HEK293 (cell line): ENCODE results near the gene CDH26.
A peak's percentile ranks its signal among the peaks of the same experiment; 100 is the strongest.

ENCODE experiments used
- CTCF ChIA-PET: fragments of 350-600 bp; formaldehyde crosslinking; extraction: SDS; loops from one replicate; lab custom pipeline; 2021; ENCODE audit warnings: antibody characterized with exemption; lab: Yijun Ruan, JAX
- POLR2A ChIA-PET: fragments of 300-600 bp; formaldehyde crosslinking; extraction: SDS; loops from one replicate; lab custom pipeline; 2020; ENCODE audit warnings: antibody characterized with exemption, inconsistent platforms; lab: Yijun Ruan, JAX
- H3K27ac ChIP-seq: fragments of 200-500 bp; sonication (Bioruptor generic); 2 replicates; pipeline ENCODE4 v1.5.1; 2014; ENCODE audit warnings: low read depth, low read length, control low read depth, inconsistent platforms; ENCODE audit errors: extremely low read depth
- H3K36me3 ChIP-seq, 2 experiments: fragments of 200-500 bp in 1 of 2; sonication (Bioruptor generic) in 1 of 2; 1 replicate in 1 of 2; 2 replicates in 1 of 2; pipeline ENCODE4 v1.5.1; 2014 to 2017; ENCODE audit warnings: inconsistent platforms in 2 of 2, low read length in 2 of 2; ENCODE audit not compliant: control insufficient read depth in 2 of 2, insufficient read depth in 1 of 2
- H3K4me1 ChIP-seq: fragments of 200-500 bp; sonication (Bioruptor generic); 2 replicates; pipeline ENCODE4 v1.5.1; 2014; ENCODE audit warnings: mild to moderate bottlenecking, low read length, inconsistent platforms; ENCODE audit not compliant: control insufficient read depth, insufficient read depth
- H3K4me3 ChIP-seq: 2 replicates; pipeline ENCODE4 v1.5.1; 2011; ENCODE audit warnings: low read depth, mild to moderate bottlenecking, control low read depth, low read length, moderate library complexity
- H3K9me3 ChIP-seq: fragments of 200-500 bp; sonication (Bioruptor generic); 2 replicates; pipeline ENCODE4 v1.5.1; 2014; ENCODE audit warnings: low read depth, low read length, inconsistent platforms; ENCODE audit not compliant: control insufficient read depth, insufficient read depth
- FEZF1 ChIP-seq: fragments of 450-650 bp; formaldehyde crosslinking; IDR thresholded peaks from 2 replicates; pipeline ENCODE4 v1.5.1; 2016; ENCODE audit warnings: missing biosample characterization, missing genetic modification characterization
- HOXC10 ChIP-seq: sonication (generic); formaldehyde crosslinking; IDR thresholded peaks from 2 replicates; pipeline ENCODE4 v1.8.1; 2023; ENCODE audit warnings: mild to moderate bottlenecking, missing genetic modification reagents
- KLF9 ChIP-seq: fragments of 450-650 bp; formaldehyde crosslinking; IDR thresholded peaks from 2 replicates; pipeline ENCODE4 v1.5.1; 2016; ENCODE audit warnings: missing biosample characterization, missing genetic modification characterization, low read depth
- MZF1 ChIP-seq: fragments of 450-650 bp; formaldehyde crosslinking; IDR thresholded peaks from 2 replicates; pipeline ENCODE4 v1.5.1; 2017; ENCODE audit warnings: missing biosample characterization, missing genetic modification characterization, borderline replicate concordance
- OSR2 ChIP-seq: fragments of 450-650 bp; formaldehyde crosslinking; IDR thresholded peaks from 2 replicates; pipeline ENCODE4 v1.5.1; 2016; ENCODE audit warnings: missing biosample characterization, missing genetic modification characterization
- PRDM1 ChIP-seq: fragments of 450-650 bp; formaldehyde crosslinking; IDR thresholded peaks from 2 replicates; pipeline ENCODE4; 2016; ENCODE audit warnings: missing biosample characterization, missing genetic modification characterization
- PRDM10 ChIP-seq: fragments of 450-650 bp; formaldehyde crosslinking; IDR thresholded peaks from 2 replicates; pipeline ENCODE4 v1.5.1; 2016; ENCODE audit warnings: missing biosample characterization, missing genetic modification characterization
- SCRT1 ChIP-seq: fragments of 450-650 bp; formaldehyde crosslinking; IDR thresholded peaks from 2 replicates; pipeline ENCODE4 v1.5.1; 2016; ENCODE audit warnings: missing biosample characterization, missing genetic modification characterization, borderline replicate concordance
- ZBTB44 ChIP-seq: fragments of 450-650 bp; IDR thresholded peaks from 2 replicates; pipeline ENCODE4 v1.5.1; 2018; ENCODE audit warnings: missing biosample characterization, mild to moderate bottlenecking, missing genetic modification characterization
- ZBTB48 ChIP-seq: fragments of 450-650 bp; formaldehyde crosslinking; IDR thresholded peaks from 2 replicates; pipeline ENCODE4 v1.5.1; 2016; ENCODE audit warnings: missing biosample characterization, missing genetic modification characterization
- ZBTB8A ChIP-seq: fragments of 450-650 bp; formaldehyde crosslinking; IDR thresholded peaks from 2 replicates; pipeline ENCODE4 v1.5.1; 2016; ENCODE audit warnings: missing biosample characterization, missing genetic modification characterization
- ZFHX2 ChIP-seq: fragments of 450-650 bp; formaldehyde crosslinking; conservative IDR thresholded peaks from 2 replicates; pipeline ENCODE4 v1.5.1; 2016; ENCODE audit warnings: missing biosample characterization, missing genetic modification characterization
- ZNF133 ChIP-seq: fragments of 450-650 bp; formaldehyde crosslinking; IDR thresholded peaks from 2 replicates; pipeline ENCODE4 v1.5.1; 2016; ENCODE audit warnings: missing biosample characterization, missing genetic modification characterization
- ZNF138 ChIP-seq: fragments of 450-650 bp; formaldehyde crosslinking; IDR thresholded peaks from 2 replicates; pipeline ENCODE4 v1.5.1; 2016; ENCODE audit warnings: missing biosample characterization, missing genetic modification characterization, borderline replicate concordance
- ZNF19 ChIP-seq: fragments of 450-650 bp; formaldehyde crosslinking; IDR thresholded peaks from 2 replicates; pipeline ENCODE4; 2016; ENCODE audit warnings: missing biosample characterization, missing genetic modification characterization, low read depth
- ZNF24 ChIP-seq: fragments of 450-650 bp; formaldehyde crosslinking; IDR thresholded peaks from 2 replicates; pipeline ENCODE4 v1.5.1; 2016; ENCODE audit warnings: missing biosample characterization, missing genetic modification characterization
- ZNF366 ChIP-seq: fragments of 450-650 bp; formaldehyde crosslinking; conservative IDR thresholded peaks from 2 replicates; pipeline ENCODE4 v1.5.1; 2016; ENCODE audit warnings: missing biosample characterization, missing genetic modification characterization
- ZNF391 ChIP-seq: fragments of 450-650 bp; formaldehyde crosslinking; IDR thresholded peaks from 2 replicates; pipeline ENCODE4 v1.5.1; 2016; ENCODE audit warnings: low read depth, missing biosample characterization, missing genetic modification characterization, borderline replicate concordance
- ZNF404 ChIP-seq: fragments of 450-650 bp; formaldehyde crosslinking; IDR thresholded peaks from 2 replicates; pipeline ENCODE4 v1.5.1; 2017; ENCODE audit warnings: missing biosample characterization, missing genetic modification characterization
- ZNF433 ChIP-seq: fragments of 450-650 bp; formaldehyde crosslinking; IDR thresholded peaks from 2 replicates; pipeline ENCODE4 v1.5.1; 2016; ENCODE audit warnings: missing biosample characterization, missing genetic modification characterization, low read depth
- ZNF488 ChIP-seq: fragments of 450-650 bp; formaldehyde crosslinking; IDR thresholded peaks from 2 replicates; pipeline ENCODE4 v1.5.1; 2016; ENCODE audit warnings: missing biosample characterization, missing genetic modification characterization
- ZNF513 ChIP-seq: fragments of 450-650 bp; IDR thresholded peaks from 2 replicates; pipeline ENCODE4 v1.5.1; 2018; ENCODE audit warnings: missing biosample characterization, missing genetic modification characterization
- ZNF544 ChIP-seq: fragments of 450-650 bp; formaldehyde crosslinking; IDR thresholded peaks from 2 replicates; pipeline ENCODE4 v1.5.0; 2017; ENCODE audit warnings: missing biosample characterization, missing genetic modification characterization
- ZNF571 ChIP-seq: fragments of 450-650 bp; formaldehyde crosslinking; IDR thresholded peaks from 2 replicates; pipeline ENCODE4 v1.5.0; 2017; ENCODE audit warnings: missing biosample characterization, missing genetic modification characterization
- ZNF639 ChIP-seq: fragments of 450-650 bp; formaldehyde crosslinking; IDR thresholded peaks from 2 replicates; pipeline ENCODE4 v1.5.1; 2016; ENCODE audit warnings: missing biosample characterization, missing genetic modification characterization
- ZNF660 ChIP-seq: fragments of 450-650 bp; IDR thresholded peaks from 2 replicates; pipeline ENCODE4 v1.5.1; 2018; ENCODE audit warnings: missing biosample characterization, mild to moderate bottlenecking, missing genetic modification characterization
- ZNF664 ChIP-seq: fragments of 450-650 bp; formaldehyde crosslinking; IDR thresholded peaks from 2 replicates; pipeline ENCODE4 v1.5.1; 2016; ENCODE audit warnings: missing biosample characterization, missing genetic modification characterization
- ZNF747 ChIP-seq: fragments of 450-650 bp; formaldehyde crosslinking; IDR thresholded peaks from 2 replicates; pipeline ENCODE4 v1.5.1; 2016; ENCODE audit warnings: missing biosample characterization, missing genetic modification characterization
- ZXDB ChIP-seq: fragments of 450-650 bp; formaldehyde crosslinking; IDR thresholded peaks from 2 replicates; pipeline ENCODE4 v1.5.1; 2016; ENCODE audit warnings: missing biosample characterization, missing genetic modification characterization

CDH26 gene

GRCh38 chr20:60011512-60012507 is 53.6 kb downstream of the CDH26 start:
- no peaks in the 10 kb centered on the region for H3K36me3 ChIP-seq
- POLR2A ChIA-PET: interaction anchor here (0.6 kb wide), 1 partner anchor 432 kb away, joined by 3 read pairs; no protein-coding TSS in a partner anchor
- peaks cover 13% of the 10 kb centered on the region for H3K4me1 ChIP-seq
- no peak overlapping the region for H3K4me3 ChIP-seq
- no peaks in the 10 kb centered on the region for H3K9me3 ChIP-seq
- peak overlapping the region; percentile 30 for H3K27ac ChIP-seq
- CTCF ChIA-PET: interaction anchor here (1.2 to 1.5 kb wide), 2 partner anchors 41 to 44 kb away, joined by 3 to 4 read pairs; no protein-coding TSS in a partner anchor
- peak; percentile 81 for TF ChIP-seq ZFHX2 (tag by site-specific recombination)
- no peak for TF ChIP-seq ZNF433 (tag by site-specific recombination)
- peak; percentile 50; the same call in 1 of the 2 replicates for TF ChIP-seq ZXDB (tag by site-specific recombination)
- no peak for TF ChIP-seq ZNF366 (tag by site-specific recombination)
- TF ChIP-seq FEZF1: peak; percentile 32; the same call in 1 of the 2 replicates
- no peak for TF ChIP-seq ZNF571 (tag by site-specific recombination)
- TF ChIP-seq OSR2 (tag by site-specific recombination): 0 out of 2 replicates have a peak, but pooled peaks have one; percentile 33
- TF ChIP-seq ZNF138: no peak
- no peak for TF ChIP-seq ZNF660
- TF ChIP-seq ZNF19 (tag by site-specific recombination): no peak
- no peak for TF ChIP-seq HOXC10 (CRISPR knock-in tag)
- peak; percentile 80 for TF ChIP-seq SCRT1
- no peak for TF ChIP-seq ZNF544 (tag by site-specific recombination)
- TF ChIP-seq ZNF639 (tag by site-specific recombination): no peak
- TF ChIP-seq ZNF747: no peak
- no peak for TF ChIP-seq ZBTB8A (tag by site-specific recombination)
- no peak for TF ChIP-seq ZNF133 (tag by site-specific recombination)
- TF ChIP-seq ZNF488 (tag by site-specific recombination): no peak
- no peak for TF ChIP-seq ZNF404
- no peak for TF ChIP-seq KLF9
- 0 out of 2 replicates have a peak, but pooled peaks have one; percentile 19 for TF ChIP-seq ZBTB48 (tag by site-specific recombination)
- TF ChIP-seq ZNF513 (tag by site-specific recombination): no peak
- TF ChIP-seq ZBTB44: no peak
- no peak for TF ChIP-seq ZNF391 (tag by site-specific recombination)
- no peak for TF ChIP-seq ZNF664 (tag by site-specific recombination)
- no peak for TF ChIP-seq ZNF24
- TF ChIP-seq PRDM1 (tag by site-specific recombination): no peak
- TF ChIP-seq PRDM10 (tag by site-specific recombination): peak; percentile 62
- TF ChIP-seq MZF1 (tag by site-specific recombination): no peak
